SK-N-SH (cell line): Measurements from ENCODE around the gene LRRC32.

Source experiments
- EP300 ChIP-seq, 2 experiments: IDR thresholded peaks; 2 replicates each; pipeline versions ENCODE4 v1.4.0 to v1.6.1; 2012; ENCODE audit warnings: borderline replicate concordance in 1 of 2, low read depth in 1 of 2, low read length in 1 of 2
- EZH2phosphoT487 ChIP-seq: fragments of 200-600 bp; sonication (generic); IDR thresholded peaks from 2 replicates; pipeline ENCODE4 v1.6.1; 2017; ENCODE audit warnings: low read depth, mixed run types, mild to moderate bottlenecking, antibody characterized with exemption, moderate library complexity, borderline replicate concordance
- GATA2 ChIP-seq: sonication (generic); formaldehyde crosslinking; IDR thresholded peaks from 2 replicates; pipeline ENCODE4 v1.5.0; 2020; ENCODE audit warnings: mild to moderate bottlenecking, missing genetic modification reagents
- JUND ChIP-seq: IDR thresholded peaks from 2 replicates; pipeline ENCODE4 v1.4.0; 2012
- TF ChIP-seq, protein P1 (sequence below): fragments of 200-600 bp; sonication (generic); IDR thresholded peaks from 2 replicates; pipeline ENCODE4 v1.6.1; 2017; ENCODE audit warnings: antibody characterized with exemption, mild to moderate bottlenecking, moderate library complexity
- TF ChIP-seq, protein P2 (sequence below): IDR thresholded peaks from 2 replicates; pipeline ENCODE4; 2012

DNA sequence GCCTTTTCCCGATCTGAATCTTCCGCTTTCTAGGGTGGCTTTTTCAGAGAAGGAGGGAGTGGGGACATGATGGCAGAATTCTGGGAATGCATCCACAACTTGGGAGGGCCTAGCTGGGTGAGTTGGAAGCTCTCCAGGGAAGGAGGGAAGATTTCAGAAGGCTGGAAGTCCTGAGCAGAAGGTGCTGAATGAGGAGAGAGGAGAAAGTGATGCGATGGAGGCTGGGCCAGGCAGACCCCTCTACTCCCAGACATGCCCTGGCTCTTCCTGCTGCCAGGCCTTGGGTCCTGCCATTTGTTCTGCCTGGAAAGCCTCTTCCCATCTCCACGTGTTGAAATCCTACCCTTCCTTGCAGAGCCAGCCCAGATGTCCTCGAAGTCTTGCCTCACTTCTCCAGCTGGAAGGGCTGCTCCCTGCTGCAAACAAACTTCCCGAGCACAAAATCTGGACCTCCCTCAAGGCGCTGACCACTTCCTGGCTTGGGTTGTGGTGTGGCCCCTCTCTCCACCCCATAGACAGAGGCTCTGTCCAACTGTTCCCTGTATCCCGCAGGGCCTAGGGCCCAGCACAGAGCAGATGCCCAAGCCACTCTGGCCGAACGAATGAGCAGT, 16.8 kb downstream of the LRRC32 start:
- TF ChIP-seq GATA2 (CRISPR knock-in tag) (no peak), JUND (no peak), EP300 (IDR thresholded peaks at IDR 0.05; ENCODE audit: borderline replicate concordance in 1 of 2, low read depth in 1 of 2, low read length in 1 of 2) (no peak), EZH2phosphoT487 (no peak)
- TF ChIP-seq, protein P1, sequence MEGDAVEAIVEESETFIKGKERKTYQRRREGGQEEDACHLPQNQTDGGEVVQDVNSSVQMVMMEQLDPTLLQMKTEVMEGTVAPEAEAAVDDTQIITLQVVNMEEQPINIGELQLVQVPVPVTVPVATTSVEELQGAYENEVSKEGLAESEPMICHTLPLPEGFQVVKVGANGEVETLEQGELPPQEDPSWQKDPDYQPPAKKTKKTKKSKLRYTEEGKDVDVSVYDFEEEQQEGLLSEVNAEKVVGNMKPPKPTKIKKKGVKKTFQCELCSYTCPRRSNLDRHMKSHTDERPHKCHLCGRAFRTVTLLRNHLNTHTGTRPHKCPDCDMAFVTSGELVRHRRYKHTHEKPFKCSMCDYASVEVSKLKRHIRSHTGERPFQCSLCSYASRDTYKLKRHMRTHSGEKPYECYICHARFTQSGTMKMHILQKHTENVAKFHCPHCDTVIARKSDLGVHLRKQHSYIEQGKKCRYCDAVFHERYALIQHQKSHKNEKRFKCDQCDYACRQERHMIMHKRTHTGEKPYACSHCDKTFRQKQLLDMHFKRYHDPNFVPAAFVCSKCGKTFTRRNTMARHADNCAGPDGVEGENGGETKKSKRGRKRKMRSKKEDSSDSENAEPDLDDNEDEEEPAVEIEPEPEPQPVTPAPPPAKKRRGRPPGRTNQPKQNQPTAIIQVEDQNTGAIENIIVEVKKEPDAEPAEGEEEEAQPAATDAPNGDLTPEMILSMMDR, result no peak
- TF ChIP-seq, protein P2, sequence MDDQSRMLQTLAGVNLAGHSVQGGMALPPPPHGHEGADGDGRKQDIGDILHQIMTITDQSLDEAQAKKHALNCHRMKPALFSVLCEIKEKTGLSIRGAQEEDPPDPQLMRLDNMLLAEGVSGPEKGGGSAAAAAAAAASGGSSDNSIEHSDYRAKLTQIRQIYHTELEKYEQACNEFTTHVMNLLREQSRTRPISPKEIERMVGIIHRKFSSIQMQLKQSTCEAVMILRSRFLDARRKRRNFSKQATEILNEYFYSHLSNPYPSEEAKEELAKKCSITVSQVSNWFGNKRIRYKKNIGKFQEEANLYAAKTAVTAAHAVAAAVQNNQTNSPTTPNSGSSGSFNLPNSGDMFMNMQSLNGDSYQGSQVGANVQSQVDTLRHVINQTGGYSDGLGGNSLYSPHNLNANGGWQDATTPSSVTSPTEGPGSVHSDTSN, result no peak
